Ascending aorta (tissue), 2 donors: ENCODE results near the gene MRPS6. TPM values are rescaled to one million over a fixed set of nuclear protein-coding genes. Genes with fewer than 3 reads are reported as not detected.

Source experiments
- DNase-seq, 2 donors: peaks; one replicate each; pipeline ENCODE4 v3.0.0-alpha.2; 2019; ENCODE audit warnings: low spot score in 2 of 2
- H3K27ac ChIP-seq, 2 donors: fragments of 200-600 bp; sonication (generic); one replicate each; pipeline ENCODE4 v1.5.1; 2016 to 2017; ENCODE audit warnings: mild to moderate bottlenecking in 1 of 2
- H3K27me3 ChIP-seq: fragments of 200-600 bp; sonication (generic); one replicate; pipeline ENCODE4 v1.5.1; 2017
- H3K36me3 ChIP-seq, 2 donors: fragments of 200-600 bp; sonication (generic); one replicate each; pipeline ENCODE4 v1.5.1; 2016
- H3K4me1 ChIP-seq, 2 donors: fragments of 200-600 bp; sonication (generic); one replicate each; pipeline ENCODE4 v1.5.1; 2016 to 2017; ENCODE audit warnings: mild to moderate bottlenecking in 1 of 2
- H3K4me3 ChIP-seq, 2 donors: fragments of 200-600 bp; sonication (generic); one replicate each; pipeline ENCODE4 v1.5.1; 2016 to 2017; ENCODE audit warnings: mild to moderate bottlenecking in 1 of 2
- H3K9me3 ChIP-seq, 2 donors: fragments of 200-600 bp; sonication (generic); one replicate each; pipeline ENCODE4 v1.5.1; 2016
- intact Hi-C: fragments of 100-400 bp; cut with DNase I; formaldehyde crosslinking; loops from one replicate; pipeline ENCODE4 v1.15.1; 2023
- total RNA-seq: library from RNA; depleted of rRNA; stranded (reverse); fragments of >200 nt; gene quantifications from one replicate; pipeline ENCODE4 v1.1.0, GENCODE V29; 2016
- TF ChIP-seq, protein P1 (sequence below), 3 experiments: fragments of 200-600 bp in 2 of 3; fragments of 450-650 bp in 1 of 3; sonication (generic) in 2 of 3; IDR thresholded peaks; one replicate each; pipeline ENCODE4 v1.5.1; 2016 to 2019; ENCODE audit warnings: antibody characterized with exemption in 3 of 3, mild to moderate bottlenecking in 1 of 3, moderate library complexity in 1 of 3

MRPS6 gene
- total RNA-seq, 1 donor from 2014 or later, result 17.8 TPM

GRCh38 chr21:34055615-34056014 is 17.8 kb upstream of the MRPS6 start:
- H3K36me3 ChIP-seq, result no peaks in the 10 kb centered on the region
- TF ChIP-seq, protein P1, sequence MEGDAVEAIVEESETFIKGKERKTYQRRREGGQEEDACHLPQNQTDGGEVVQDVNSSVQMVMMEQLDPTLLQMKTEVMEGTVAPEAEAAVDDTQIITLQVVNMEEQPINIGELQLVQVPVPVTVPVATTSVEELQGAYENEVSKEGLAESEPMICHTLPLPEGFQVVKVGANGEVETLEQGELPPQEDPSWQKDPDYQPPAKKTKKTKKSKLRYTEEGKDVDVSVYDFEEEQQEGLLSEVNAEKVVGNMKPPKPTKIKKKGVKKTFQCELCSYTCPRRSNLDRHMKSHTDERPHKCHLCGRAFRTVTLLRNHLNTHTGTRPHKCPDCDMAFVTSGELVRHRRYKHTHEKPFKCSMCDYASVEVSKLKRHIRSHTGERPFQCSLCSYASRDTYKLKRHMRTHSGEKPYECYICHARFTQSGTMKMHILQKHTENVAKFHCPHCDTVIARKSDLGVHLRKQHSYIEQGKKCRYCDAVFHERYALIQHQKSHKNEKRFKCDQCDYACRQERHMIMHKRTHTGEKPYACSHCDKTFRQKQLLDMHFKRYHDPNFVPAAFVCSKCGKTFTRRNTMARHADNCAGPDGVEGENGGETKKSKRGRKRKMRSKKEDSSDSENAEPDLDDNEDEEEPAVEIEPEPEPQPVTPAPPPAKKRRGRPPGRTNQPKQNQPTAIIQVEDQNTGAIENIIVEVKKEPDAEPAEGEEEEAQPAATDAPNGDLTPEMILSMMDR (IDR thresholded peaks at IDR 0.05), result no peak
- H3K27ac ChIP-seq, result no peak overlapping the region
- intact Hi-C loops, result no loop called here
- DNase-seq, result no peak
- H3K4me1 ChIP-seq, result no peaks in the 10 kb centered on the region
- H3K27me3 ChIP-seq, result no peaks in the 10 kb centered on the region
- no peaks in the 10 kb centered on the region for H3K9me3 ChIP-seq
- no peak overlapping the region for H3K4me3 ChIP-seq

- Histone ChIP-seq H3K27ac (no peak overlapping the region), H3K27me3 (no peaks in the 10 kb centered on the region), H3K36me3 (no peaks in the 10 kb centered on the region), H3K4me1 (no peaks in the 10 kb centered on the region), H3K4me3 (no peak overlapping the region), H3K9me3 (no peaks in the 10 kb centered on the region)
- intact Hi-C loops, result no loop called here
- no peak for DNase-seq
- TF ChIP-seq, protein P1 (IDR thresholded peaks at IDR 0.05), result no peak
These were observed 11.4 kb upstream of the MRPS6 start for GRCh38 chr21:34061983-34062382.

DNA sequence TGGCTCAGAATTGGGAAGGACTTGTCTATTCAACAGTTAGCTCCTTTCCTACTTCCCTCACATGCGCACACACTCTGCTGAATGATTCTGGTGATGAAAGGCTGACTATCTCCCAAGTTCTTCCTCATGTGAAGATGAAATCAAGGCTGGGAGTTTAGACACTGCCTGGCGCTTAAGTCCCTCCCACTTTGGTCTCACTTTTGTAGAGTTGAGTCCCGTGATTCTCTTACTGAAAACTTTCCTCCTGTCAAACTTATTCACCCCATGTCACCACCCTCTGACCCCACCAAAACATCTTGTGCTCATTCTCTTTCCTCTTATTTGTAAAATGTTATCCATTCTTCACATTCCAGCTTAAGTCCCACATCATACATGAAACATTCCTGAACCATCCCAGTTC is 8.4 kb upstream of the MRPS6 start:
- intact Hi-C loops, result no loop called here
- no peak overlapping the region for H3K27ac ChIP-seq
- no peak overlapping the region for H3K4me3 ChIP-seq
- H3K9me3 ChIP-seq, result no peaks in the 10 kb centered on the region
- H3K36me3 ChIP-seq, result no peaks in the 10 kb centered on the region
- DNase-seq, result no peak
- TF ChIP-seq, protein P1 (IDR thresholded peaks at IDR 0.05), result no peak
- H3K27me3 ChIP-seq, result no peaks in the 10 kb centered on the region
- H3K4me1 ChIP-seq, result no peaks in the 10 kb centered on the region

DNA sequence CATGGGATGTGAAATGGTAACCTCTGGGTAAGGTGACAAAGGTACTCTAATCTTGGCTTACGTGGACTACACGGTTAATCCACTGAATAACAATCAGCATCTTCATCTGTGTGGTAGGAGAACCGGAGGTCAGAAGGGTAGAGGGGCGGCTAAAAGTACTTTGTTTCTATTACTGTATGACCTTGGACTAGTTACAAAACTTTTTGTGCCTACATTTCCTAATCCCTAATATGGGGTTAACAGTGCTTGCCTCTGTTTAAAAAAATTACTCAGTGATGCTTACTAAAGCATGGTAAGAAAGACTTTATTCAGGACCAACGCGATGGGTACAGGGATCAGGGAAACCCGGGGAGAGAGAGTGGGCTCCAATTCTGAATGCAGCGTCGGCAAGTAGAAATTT is 1.7 kb upstream of the MRPS6 start:
- Histone ChIP-seq H3K36me3 (no peaks in the 10 kb centered on the region), H3K4me1 (peaks cover 0 to 5% of the 10 kb centered on the region in 2 donors), H3K27me3 (no peaks in the 10 kb centered on the region), H3K9me3 (no peaks in the 10 kb centered on the region), H3K4me3 (no peak overlapping the region), H3K27ac (peak overlapping the region; percentile 74 to 81)
- DNase-seq, result no peak
- TF ChIP-seq, protein P1 (IDR thresholded peaks at IDR 0.05), result no peak
- intact Hi-C loops, result loop anchor here (2.0 kb wide), 1 partner anchor 57 kb away; no protein-coding TSS in a partner anchor

- Histone ChIP-seq H3K36me3 (no peaks in the 10 kb centered on the region), H3K27ac (peak overlapping the region; percentile 74 to 81), H3K9me3 (no peaks in the 10 kb centered on the region), H3K4me1 (peaks cover 7 to 10% of the 10 kb centered on the region in 2 donors), H3K27me3 (no peaks in the 10 kb centered on the region), H3K4me3 (peak overlapping the region; percentile 63 to 93)
- intact Hi-C loops, result loop anchor here (2.0 kb wide), 1 partner anchor 56 kb away; no protein-coding TSS in a partner anchor
- TF ChIP-seq, protein P1 (IDR thresholded peaks at IDR 0.05), result no peak
- peak in 1 of 2 donors; percentile 87 for DNase-seq
These were observed 990 bp upstream of the MRPS6 start for GRCh38 chr21:34072145-34073031.
